NCI-H187 (cell line): ENCODE results near the gene PRUNE2.

Experiments
- DNase-seq, 2 experiments: peaks; one replicate each; lab custom pipeline; 2025; lab: John Stamatoyannopoulos, UW

Gene PRUNE2

GRCh38 chr9:76737154-76737902, 168.6 kb downstream of the PRUNE2 start:
- DNase-seq, result no peak

GRCh38 chr9:76734716-76735115, 171.2 kb downstream of the PRUNE2 start:
- no peak for DNase-seq

GRCh38 chr9:76733096-76733495, 172.8 kb downstream of the PRUNE2 start:
- no peak for DNase-seq

GRCh38 chr9:76732341-76732958, 173.5 kb downstream of the PRUNE2 start:
- no peak for DNase-seq

- no peak for DNase-seq
Measured at GRCh38 chr9:76730801-76731200, 175.1 kb downstream of the PRUNE2 start.

- DNase-seq, result no peak
Measured at GRCh38 chr9:76729980-76730737, 175.8 kb downstream of the PRUNE2 start.

- DNase-seq, result no peak
Measured at GRCh38 chr9:76729116-76729515, 176.8 kb downstream of the PRUNE2 start.

GRCh38 chr9:76725885-76726284, 180.0 kb downstream of the PRUNE2 start:
- no peak for DNase-seq

GRCh38 chr9:76725011-76725546, 180.8 kb downstream of the PRUNE2 start:
- no peak for DNase-seq

GRCh38 chr9:76720245-76720644, 185.7 kb downstream of the PRUNE2 start:
- no peak for DNase-seq

- no peak for DNase-seq
Measured at GRCh38 chr9:76718166-76718565, 187.7 kb downstream of the PRUNE2 start.

- no peak for DNase-seq
Measured at GRCh38 chr9:76717613-76718012, 188.3 kb downstream of the PRUNE2 start.

- peak; percentile 10 to 13 for DNase-seq
Measured at GRCh38 chr9:76717176-76717575, 188.7 kb downstream of the PRUNE2 start.

GRCh38 chr9:76716085-76716672, 189.7 kb downstream of the PRUNE2 start:
- no peak for DNase-seq

- DNase-seq, result no peak
Measured at GRCh38 chr9:76713381-76713780, 192.5 kb downstream of the PRUNE2 start.

GRCh38 chr9:76709020-76709419, 196.9 kb downstream of the PRUNE2 start:
- DNase-seq, result no peak

- DNase-seq, result no peak
Measured at GRCh38 chr9:76707510-76707909, 198.4 kb downstream of the PRUNE2 start.

GRCh38 chr9:76704593-76705204, 201.2 kb downstream of the PRUNE2 start:
- DNase-seq, result peak in 1 of 2 experiments; percentile 14

- DNase-seq, result no peak
Measured at GRCh38 chr9:76703270-76703669, 202.6 kb downstream of the PRUNE2 start.

GRCh38 chr9:76701441-76702039, 204.4 kb downstream of the PRUNE2 start:
- DNase-seq, result no peak

- no peak for DNase-seq
Measured at GRCh38 chr9:76700916-76701315, 205.0 kb downstream of the PRUNE2 start.
